Neuronal stem cell (in vitro differentiated cells): ENCODE data around the gene MRPL3.

Source experiments
- DNase-seq: peaks from one replicate; pipeline ENCODE4 v3.0.0-alpha.2; 2013; ENCODE audit warnings: low spot score
- H2AFZ ChIP-seq: one replicate; pipeline ENCODE4 v1.6.1; 2013; ENCODE audit warnings: mild to moderate bottlenecking, low read length, inconsistent platforms
- H2AK5ac ChIP-seq: 2 replicates; pipeline ENCODE4 v1.6.1; 2013; ENCODE audit warnings: low read depth, mild to moderate bottlenecking, inconsistent platforms, low read length, moderate library complexity, mixed read lengths
- H2BK120ac ChIP-seq: 2 replicates; pipeline ENCODE4 v1.6.1; 2013; ENCODE audit warnings: low read depth, mild to moderate bottlenecking, inconsistent platforms, low read length, moderate library complexity, mixed read lengths
- H2BK12ac ChIP-seq: one replicate; pipeline ENCODE4 v1.6.1; 2013; ENCODE audit warnings: low read length, inconsistent platforms
- H2BK15ac ChIP-seq: 2 replicates; pipeline ENCODE4 v1.6.1; 2013; ENCODE audit warnings: mild to moderate bottlenecking, low read length, inconsistent platforms, mixed read lengths
- H2BK5ac ChIP-seq: one replicate; pipeline ENCODE4 v1.6.1; 2013; ENCODE audit warnings: inconsistent platforms, mild to moderate bottlenecking, low read length, moderate library complexity
- H3K14ac ChIP-seq: one replicate; pipeline ENCODE4 v1.6.1; 2013; ENCODE audit warnings: low read length, inconsistent platforms
- H3K18ac ChIP-seq: 2 replicates; pipeline ENCODE4 v1.6.1; 2013; ENCODE audit warnings: low read length, inconsistent platforms
- H3K23ac ChIP-seq: 2 replicates; pipeline ENCODE4 v1.6.1; 2013; ENCODE audit warnings: low read depth, mild to moderate bottlenecking, mixed read lengths, low read length, inconsistent platforms; ENCODE audit not compliant: poor library complexity
- H3K27ac ChIP-seq: replicated peaks from 3 replicates; pipeline ENCODE4 v1.5.1; 2013; ENCODE audit warnings: low read length, inconsistent platforms
- H3K27me3 ChIP-seq, 3 experiments: 2 replicates each; pipeline ENCODE4 v1.6.1; 2013; ENCODE audit warnings: low read length in 3 of 3, mild to moderate bottlenecking in 2 of 3, inconsistent platforms in 1 of 3, low read depth in 1 of 3, mixed read lengths in 1 of 3, moderate library complexity in 1 of 3; ENCODE audit not compliant: control insufficient read depth in 3 of 3, insufficient read depth in 3 of 3
- H3K36me3 ChIP-seq, 2 donors: replicated peaks in 1 of 2; 2 replicates each; pipeline ENCODE4 v1.6.1; 2013; ENCODE audit warnings: low read length in 2 of 2; ENCODE audit not compliant: control insufficient read depth in 2 of 2, insufficient read depth in 2 of 2
- H3K4ac ChIP-seq: 2 replicates; pipeline ENCODE4 v1.6.1; 2013; ENCODE audit warnings: inconsistent platforms, mild to moderate bottlenecking, low read length, moderate library complexity
- H3K4me1 ChIP-seq, 2 donors: 1 replicate in 1 of 2; 2 replicates in 1 of 2; pipeline ENCODE4 v1.6.1; 2013; ENCODE audit warnings: low read length in 2 of 2, low read depth in 1 of 2; ENCODE audit not compliant: control insufficient read depth in 2 of 2, insufficient read depth in 1 of 2
- H3K4me2 ChIP-seq: one replicate; pipeline ENCODE4 v1.6.1; 2013; ENCODE audit warnings: mild to moderate bottlenecking, low read length, inconsistent platforms; ENCODE audit not compliant: insufficient read depth, poor library complexity, severe bottlenecking
- H3K4me3 ChIP-seq, 2 donors: 2 replicates each; pipeline ENCODE4 v1.5.1; 2013; ENCODE audit warnings: low read length in 2 of 2, mild to moderate bottlenecking in 2 of 2, inconsistent platforms in 1 of 2, moderate library complexity in 1 of 2
- H3K79me1 ChIP-seq: one replicate; pipeline ENCODE4 v1.6.1; 2013; ENCODE audit warnings: low read depth, mild to moderate bottlenecking, inconsistent platforms, low read length, moderate library complexity
- H3K9ac ChIP-seq: one replicate; pipeline ENCODE4 v1.6.1; 2013; ENCODE audit warnings: mild to moderate bottlenecking, low read depth, low read length, inconsistent platforms; ENCODE audit not compliant: poor library complexity
- H3K9me3 ChIP-seq, 2 donors: replicated peaks in 1 of 2; 2 replicates each; pipeline versions ENCODE3 to v1.6.1; 2013; ENCODE audit warnings: low read length in 2 of 2, mild to moderate bottlenecking in 2 of 2, inconsistent platforms in 1 of 2, low read depth in 1 of 2, mixed read lengths in 1 of 2, moderate library complexity in 1 of 2; ENCODE audit not compliant: control insufficient read depth in 2 of 2, insufficient read depth in 1 of 2
- H4K8ac ChIP-seq: one replicate; pipeline ENCODE4 v1.6.1; 2013; ENCODE audit warnings: low read depth, mild to moderate bottlenecking, inconsistent platforms, low read length, moderate library complexity
- H4K91ac ChIP-seq: one replicate; pipeline ENCODE4 v1.6.1; 2013; ENCODE audit warnings: low read length, low read depth, mild to moderate bottlenecking, inconsistent platforms; ENCODE audit not compliant: poor library complexity
- WGBS, 2 donors: extraction: QIAGEN DNeasy Blood & Tissue Kit; methylation state at CpG; one replicate each; pipeline ENCODE4 v1.1.7; 2013; ENCODE audit warnings: missing lambda C conversion rate in 2 of 2, mixed read lengths in 1 of 2; ENCODE audit not compliant: insufficient read length in 2 of 2, insufficient replicate concordance in 1 of 2; ENCODE audit errors: extremely low coverage in 2 of 2; 5-methylcytosine and 5-hydroxymethylcytosine counted together

MRPL3 gene

DNA sequence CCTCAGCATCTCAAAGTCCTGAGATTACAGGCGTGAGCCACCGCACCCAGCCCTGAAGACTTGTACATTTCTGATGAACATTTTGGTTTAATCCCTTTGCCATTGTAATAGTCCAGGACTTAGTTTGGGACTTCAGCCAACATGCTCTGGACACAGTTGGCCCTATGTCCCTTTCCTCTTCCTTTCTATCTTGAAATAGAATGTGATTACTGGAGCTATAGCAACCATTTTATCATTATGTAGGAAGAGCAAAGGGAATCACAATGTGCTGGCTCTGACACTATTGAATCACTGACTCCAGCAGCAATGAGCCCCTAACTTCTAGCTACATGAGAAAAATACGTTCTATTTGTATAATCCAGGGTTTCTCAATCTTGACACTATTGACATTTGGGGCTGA is 34.8 kb upstream of the MRPL3 start:
- H3K9ac ChIP-seq = no peak overlapping the region
- H3K4me3 ChIP-seq = no peak overlapping the region
- H3K18ac ChIP-seq = no peak overlapping the region
- H3K79me1 ChIP-seq = no peaks in the 10 kb centered on the region
- no peak overlapping the region for H2BK5ac ChIP-seq
- no peak overlapping the region for H4K8ac ChIP-seq
- no peak overlapping the region for H2AFZ ChIP-seq
- no peaks in the 10 kb centered on the region for H3K27me3 ChIP-seq
- H2BK12ac ChIP-seq = no peak overlapping the region
- no CpG with 5 or more reads among the region's 3 CpGs for WGBS, 2 donors
- H3K23ac ChIP-seq = no peak overlapping the region
- no peak overlapping the region for H2BK120ac ChIP-seq
- H3K4ac ChIP-seq = no peak overlapping the region
- H4K91ac ChIP-seq = no peak overlapping the region
- no peak overlapping the region for H3K27ac ChIP-seq
- no peaks in the 10 kb centered on the region for H3K4me1 ChIP-seq
- no peak overlapping the region for H3K14ac ChIP-seq
- peaks cover 0 to 2% of the 10 kb centered on the region in 2 donors for H3K36me3 ChIP-seq
- H3K9me3 ChIP-seq = no peaks in the 10 kb centered on the region
- no peak for DNase-seq
- H2BK15ac ChIP-seq = no peak overlapping the region
- no peak overlapping the region for H2AK5ac ChIP-seq
- H3K4me2 ChIP-seq = no peak overlapping the region

DNA sequence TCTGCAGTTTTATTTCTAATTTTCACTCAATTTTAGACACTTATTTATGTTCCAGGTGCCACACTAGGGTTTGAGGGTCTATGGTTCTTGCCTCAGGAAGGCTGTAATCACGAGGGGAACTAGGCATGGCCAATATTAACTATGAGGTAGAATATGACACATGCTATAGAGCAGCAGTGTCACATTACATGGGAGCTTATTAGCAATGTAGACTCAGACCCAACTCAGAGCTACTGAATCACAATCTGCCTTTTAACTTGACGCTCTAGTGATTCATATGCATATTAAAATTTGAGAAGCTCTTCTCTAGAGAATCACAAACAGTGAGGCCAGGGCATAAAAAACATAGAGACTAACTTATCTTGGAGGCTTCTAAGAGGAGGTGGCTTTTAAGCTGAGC is 32.8 kb upstream of the MRPL3 start:
- no peak overlapping the region for H3K14ac ChIP-seq
- H2BK15ac ChIP-seq = no peak overlapping the region
- no CpG with 5 or more reads among the region's 2 CpGs for whole genome bisulfite sequencing, 2 donors

DNA sequence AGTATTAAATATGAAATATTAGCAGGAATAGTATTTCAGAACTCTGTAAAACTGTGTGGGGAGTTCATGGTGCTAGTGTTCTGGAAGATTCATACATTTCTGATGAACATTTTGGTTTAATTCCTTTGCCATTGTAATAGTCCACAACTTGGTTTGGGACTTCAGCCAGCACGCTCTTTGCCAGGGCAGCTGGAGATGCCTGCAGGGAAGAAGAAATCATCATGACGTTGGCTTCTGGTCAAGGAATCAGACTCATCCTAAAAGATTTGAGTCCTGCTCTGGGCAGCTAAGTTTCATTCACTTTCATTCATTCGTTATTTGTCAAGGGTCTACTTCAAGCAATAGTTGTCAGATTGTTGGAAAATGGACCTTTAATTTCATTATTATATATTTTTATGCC is 32.4 kb upstream of the MRPL3 start:
- Histone ChIP-seq H3K9ac (no peak overlapping the region), H3K27me3 (no peaks in the 10 kb centered on the region), H3K23ac (no peak overlapping the region), H4K8ac (no peak overlapping the region), H2BK15ac (no peak overlapping the region), H2AFZ (no peak overlapping the region), H2AK5ac (no peak overlapping the region), H3K9me3 (no peaks in the 10 kb centered on the region), H3K14ac (no peak overlapping the region), H3K79me1 (no peaks in the 10 kb centered on the region), H2BK12ac (no peak overlapping the region), H3K4me3 (no peak overlapping the region), H4K91ac (no peak overlapping the region), H3K4me2 (no peak overlapping the region), H3K18ac (no peak overlapping the region), H3K27ac (no peak overlapping the region), H3K36me3 (no peaks in the 10 kb centered on the region), H3K4ac (no peak overlapping the region), H2BK5ac (no peak overlapping the region), H2BK120ac (no peak overlapping the region), H3K4me1 (no peaks in the 10 kb centered on the region)
- no peak for DNase-seq
- no CpG with 5 or more reads among the region's 3 CpGs for WGBS, 2 donors

More for the DNA sequence above, 32.8 kb upstream of the MRPL3 start:
- no peak overlapping the region for H3K27ac ChIP-seq
- H3K4me2 ChIP-seq = no peak overlapping the region
- no peak overlapping the region for H4K8ac ChIP-seq
- no peak overlapping the region for H2BK12ac ChIP-seq
- no peaks in the 10 kb centered on the region for H3K27me3 ChIP-seq
- H3K4ac ChIP-seq = no peak overlapping the region
- H3K36me3 ChIP-seq = no peaks in the 10 kb centered on the region
- no peak overlapping the region for H3K9ac ChIP-seq
- no peak overlapping the region for H4K91ac ChIP-seq
- H3K4me1 ChIP-seq = no peaks in the 10 kb centered on the region
- no peaks in the 10 kb centered on the region for H3K9me3 ChIP-seq
- no peak overlapping the region for H2BK5ac ChIP-seq
- DNase-seq = no peak
- H2BK120ac ChIP-seq = no peak overlapping the region
- H3K4me3 ChIP-seq = no peak overlapping the region
- H3K18ac ChIP-seq = no peak overlapping the region
- H3K79me1 ChIP-seq = no peaks in the 10 kb centered on the region
- no peak overlapping the region for H2AK5ac ChIP-seq
- H2AFZ ChIP-seq = no peak overlapping the region
- no peak overlapping the region for H3K23ac ChIP-seq

DNA sequence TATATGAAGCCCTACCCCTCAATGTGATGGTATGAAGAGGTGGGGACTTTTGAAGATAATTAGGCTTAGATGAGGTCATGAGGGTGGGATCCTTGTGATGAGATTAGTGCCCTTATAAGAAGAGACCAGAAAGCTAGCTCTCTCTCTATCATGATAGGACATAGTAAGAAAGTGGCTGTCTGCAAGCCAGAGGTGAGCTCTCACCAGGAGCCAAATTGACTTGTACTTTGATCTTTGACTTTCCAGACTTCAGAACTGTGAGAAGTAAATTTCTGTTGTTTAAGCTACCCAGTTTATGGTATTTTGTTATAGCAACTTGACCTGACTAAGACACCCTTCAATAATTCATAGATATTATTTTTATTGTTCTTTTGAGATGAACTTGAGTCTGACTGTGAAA is 29.9 kb upstream of the MRPL3 start:
- H2BK15ac ChIP-seq = no peak overlapping the region
- no peak overlapping the region for H3K27ac ChIP-seq
- H2AK5ac ChIP-seq = no peak overlapping the region
- H3K36me3 ChIP-seq = no peaks in the 10 kb centered on the region
- H3K23ac ChIP-seq = no peak overlapping the region
- no peak overlapping the region for H2BK120ac ChIP-seq
- no peak overlapping the region for H3K18ac ChIP-seq
- no peak overlapping the region for H2AFZ ChIP-seq
- no peak overlapping the region for H3K14ac ChIP-seq
- H3K4me3 ChIP-seq = no peak overlapping the region
- no peak overlapping the region for H4K8ac ChIP-seq
- no peak overlapping the region for H3K4me2 ChIP-seq
- H3K9ac ChIP-seq = no peak overlapping the region
- H3K4me1 ChIP-seq = no peaks in the 10 kb centered on the region
- H3K27me3 ChIP-seq = no peaks in the 10 kb centered on the region
- H3K4ac ChIP-seq = no peak overlapping the region
- H3K9me3 ChIP-seq = no peaks in the 10 kb centered on the region
- H2BK12ac ChIP-seq = no peak overlapping the region
- no peak overlapping the region for H2BK5ac ChIP-seq
- H4K91ac ChIP-seq = no peak overlapping the region
- no peak for DNase-seq
- H3K79me1 ChIP-seq = no peaks in the 10 kb centered on the region
